Measurements from ENCODE around the gene MMP23B.

MMP23B gene

DNA sequence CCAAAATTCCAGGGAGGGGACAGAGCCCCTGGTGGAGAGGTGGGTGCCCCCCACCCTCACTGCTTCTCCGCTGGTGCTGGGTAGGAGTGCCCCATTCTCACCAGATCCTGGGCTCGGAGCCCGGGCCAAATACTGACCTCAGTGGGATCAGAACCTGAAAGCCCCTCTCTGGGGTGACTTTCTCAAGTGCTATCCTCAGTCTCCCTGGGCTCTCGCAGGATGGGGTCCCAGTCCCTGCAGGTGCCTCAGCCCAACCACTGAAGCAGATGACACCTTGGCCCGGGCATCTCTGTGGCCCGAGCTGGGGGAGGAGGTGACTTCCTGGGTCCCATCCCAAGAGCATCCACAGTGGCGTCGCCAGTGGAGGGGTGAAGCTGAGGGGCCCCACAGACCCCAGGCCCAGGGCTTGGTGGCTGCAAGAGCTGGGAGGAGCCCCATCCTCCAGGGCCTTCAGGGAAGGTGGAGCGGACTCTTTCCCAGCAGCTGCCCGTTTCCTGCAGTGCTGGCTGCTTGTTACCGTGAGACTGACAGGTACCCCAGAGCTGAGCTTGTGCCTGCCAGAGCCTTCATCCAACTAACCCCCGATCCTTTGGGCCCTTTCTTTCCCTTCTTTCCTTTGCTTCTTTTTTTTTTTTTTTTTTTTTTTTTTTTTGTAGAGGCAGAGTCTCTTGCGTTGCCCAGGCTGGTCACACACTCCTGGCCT, 28.2 kb upstream of the MMP23B start:
- H3K4me3 ChIP-seq (replicated peaks; ENCODE audit: low read depth, low read length), result no peak overlapping the region
- TF ChIP-seq, protein P1, sequence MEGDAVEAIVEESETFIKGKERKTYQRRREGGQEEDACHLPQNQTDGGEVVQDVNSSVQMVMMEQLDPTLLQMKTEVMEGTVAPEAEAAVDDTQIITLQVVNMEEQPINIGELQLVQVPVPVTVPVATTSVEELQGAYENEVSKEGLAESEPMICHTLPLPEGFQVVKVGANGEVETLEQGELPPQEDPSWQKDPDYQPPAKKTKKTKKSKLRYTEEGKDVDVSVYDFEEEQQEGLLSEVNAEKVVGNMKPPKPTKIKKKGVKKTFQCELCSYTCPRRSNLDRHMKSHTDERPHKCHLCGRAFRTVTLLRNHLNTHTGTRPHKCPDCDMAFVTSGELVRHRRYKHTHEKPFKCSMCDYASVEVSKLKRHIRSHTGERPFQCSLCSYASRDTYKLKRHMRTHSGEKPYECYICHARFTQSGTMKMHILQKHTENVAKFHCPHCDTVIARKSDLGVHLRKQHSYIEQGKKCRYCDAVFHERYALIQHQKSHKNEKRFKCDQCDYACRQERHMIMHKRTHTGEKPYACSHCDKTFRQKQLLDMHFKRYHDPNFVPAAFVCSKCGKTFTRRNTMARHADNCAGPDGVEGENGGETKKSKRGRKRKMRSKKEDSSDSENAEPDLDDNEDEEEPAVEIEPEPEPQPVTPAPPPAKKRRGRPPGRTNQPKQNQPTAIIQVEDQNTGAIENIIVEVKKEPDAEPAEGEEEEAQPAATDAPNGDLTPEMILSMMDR (IDR thresholded peaks at IDR 0.05; ENCODE audit: low read depth, low read length, missing control alignments), result no peak
- no peak for DNase-seq (ENCODE audit: extremely low read depth, low read depth)

DNA sequence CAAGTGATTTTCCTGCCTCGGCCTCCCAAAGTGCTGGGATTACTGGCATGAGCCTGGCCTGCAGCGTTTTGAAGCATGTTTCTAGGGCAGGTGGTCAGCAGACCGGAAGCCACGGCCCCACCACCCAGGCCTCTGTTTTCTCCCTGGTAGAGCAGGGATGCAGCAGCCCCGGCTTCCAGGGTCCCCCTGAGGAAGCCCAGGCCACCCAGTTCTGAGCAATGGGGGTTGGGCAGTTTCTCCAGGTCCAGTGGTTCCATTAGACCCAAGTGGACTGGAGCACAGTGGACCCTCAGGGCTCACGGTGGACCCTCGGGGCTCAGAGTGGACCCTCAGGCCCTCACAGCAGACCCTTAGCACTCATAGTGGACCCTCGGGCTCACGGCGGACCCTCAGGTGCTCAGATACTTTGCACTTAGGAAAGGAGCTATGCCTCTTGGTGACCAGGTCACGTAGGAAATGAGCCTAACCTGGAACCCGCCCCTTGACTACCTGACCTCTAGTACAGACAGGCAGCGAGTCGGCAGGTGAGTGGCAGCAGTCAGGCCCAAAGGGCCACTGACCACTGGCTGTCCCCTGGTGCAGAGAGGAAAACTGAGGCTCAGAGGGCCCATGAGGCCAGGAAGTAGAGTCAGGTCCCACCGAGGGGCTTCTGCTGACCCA, 27.5 kb upstream of the MMP23B start:
- no peak for DNase-seq (ENCODE audit: extremely low read depth, low read depth)
- TF ChIP-seq, protein P1 (IDR thresholded peaks at IDR 0.05; ENCODE audit: low read depth, low read length, missing control alignments), result no peak
- H3K4me3 ChIP-seq (replicated peaks; ENCODE audit: low read depth, low read length), result no peak overlapping the region

DNA sequence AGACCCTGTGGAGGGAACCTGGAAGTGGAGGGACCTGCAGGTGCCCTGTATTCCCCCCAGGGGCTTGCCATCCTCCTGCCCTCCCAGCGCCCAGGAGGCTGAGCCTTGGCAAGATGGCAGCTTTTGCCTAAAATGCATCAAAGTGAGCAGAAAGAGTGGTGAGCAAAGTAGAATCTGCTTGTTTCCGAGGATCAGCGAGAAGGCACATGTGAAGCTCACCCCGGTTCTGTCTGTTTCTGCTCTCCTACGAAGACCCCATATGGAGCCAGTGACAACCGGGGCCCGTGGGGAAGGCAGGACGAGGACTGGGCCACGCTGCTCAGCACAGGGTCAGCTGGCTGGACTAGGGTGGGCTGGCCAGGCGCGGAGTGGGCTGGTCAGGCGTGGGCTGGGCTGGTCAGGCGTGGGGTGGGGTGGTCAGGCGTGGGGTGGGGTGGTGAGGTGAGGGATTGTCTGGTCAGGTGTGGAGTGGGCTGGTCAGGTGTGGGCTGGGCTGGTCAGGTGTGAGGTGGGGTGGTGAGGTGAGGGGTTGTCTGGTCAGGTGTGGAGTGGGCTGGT, 26.9 kb upstream of the MMP23B start:
- TF ChIP-seq, protein P1 (IDR thresholded peaks at IDR 0.05; ENCODE audit: low read depth, low read length, missing control alignments), result no peak
- no peak for DNase-seq (ENCODE audit: extremely low read depth, low read depth)
- H3K4me3 ChIP-seq (replicated peaks; ENCODE audit: low read depth, low read length), result no peak overlapping the region

DNA sequence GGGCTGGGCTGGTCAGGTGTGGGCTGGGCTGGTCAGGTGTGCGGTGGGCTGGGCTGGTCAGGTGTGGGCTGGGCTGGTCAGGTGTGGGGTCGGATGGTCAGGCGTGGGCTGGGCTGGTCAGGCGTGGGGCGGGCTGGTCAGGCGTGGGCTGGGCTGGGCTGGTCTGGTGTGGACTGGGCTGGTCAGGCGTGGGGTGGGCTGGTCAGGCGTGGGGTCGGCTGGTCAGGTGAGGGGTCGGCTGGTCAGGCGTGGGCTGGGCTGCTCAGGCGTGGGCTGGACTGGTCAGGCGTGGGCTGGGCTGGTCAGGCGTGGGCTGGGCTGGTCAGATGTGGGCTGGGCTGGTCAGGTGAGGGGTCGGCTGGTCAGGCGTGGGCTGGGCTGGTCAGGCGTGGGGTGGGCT, 26.2 kb upstream of the MMP23B start:
- no peak for DNase-seq (ENCODE audit: extremely low read depth, low read depth)
- TF ChIP-seq, protein P1 (IDR thresholded peaks at IDR 0.05; ENCODE audit: low read depth, low read length, missing control alignments), result no peak
- no peak overlapping the region for H3K4me3 ChIP-seq (replicated peaks; ENCODE audit: low read depth, low read length)

DNA sequence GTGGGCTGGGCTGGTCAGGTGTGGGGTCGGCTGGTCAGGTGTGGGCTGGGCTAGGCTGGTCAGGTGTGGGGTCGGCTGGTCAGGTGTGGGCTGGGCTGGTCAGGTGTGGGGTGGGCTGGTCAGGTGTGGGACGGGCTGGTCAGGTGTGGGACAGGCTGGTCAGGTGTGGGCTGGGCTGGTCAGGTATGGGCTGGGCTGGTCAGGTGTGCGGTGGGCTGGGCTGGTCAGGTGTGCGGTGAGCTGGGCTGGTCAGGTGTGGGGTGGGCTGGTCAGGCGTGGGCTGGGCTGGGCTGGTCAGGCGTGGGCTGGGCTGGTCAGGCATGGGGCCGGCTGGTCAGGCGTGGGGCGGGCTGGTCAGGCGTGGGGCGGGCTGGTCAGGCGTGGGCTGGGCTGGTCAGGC, 25.7 kb upstream of the MMP23B start:
- H3K4me3 ChIP-seq (replicated peaks; ENCODE audit: low read depth, low read length), result no peak overlapping the region
- TF ChIP-seq, protein P1 (IDR thresholded peaks at IDR 0.05; ENCODE audit: low read depth, low read length, missing control alignments), result no peak
- no peak for DNase-seq (ENCODE audit: extremely low read depth, low read depth)

DNA sequence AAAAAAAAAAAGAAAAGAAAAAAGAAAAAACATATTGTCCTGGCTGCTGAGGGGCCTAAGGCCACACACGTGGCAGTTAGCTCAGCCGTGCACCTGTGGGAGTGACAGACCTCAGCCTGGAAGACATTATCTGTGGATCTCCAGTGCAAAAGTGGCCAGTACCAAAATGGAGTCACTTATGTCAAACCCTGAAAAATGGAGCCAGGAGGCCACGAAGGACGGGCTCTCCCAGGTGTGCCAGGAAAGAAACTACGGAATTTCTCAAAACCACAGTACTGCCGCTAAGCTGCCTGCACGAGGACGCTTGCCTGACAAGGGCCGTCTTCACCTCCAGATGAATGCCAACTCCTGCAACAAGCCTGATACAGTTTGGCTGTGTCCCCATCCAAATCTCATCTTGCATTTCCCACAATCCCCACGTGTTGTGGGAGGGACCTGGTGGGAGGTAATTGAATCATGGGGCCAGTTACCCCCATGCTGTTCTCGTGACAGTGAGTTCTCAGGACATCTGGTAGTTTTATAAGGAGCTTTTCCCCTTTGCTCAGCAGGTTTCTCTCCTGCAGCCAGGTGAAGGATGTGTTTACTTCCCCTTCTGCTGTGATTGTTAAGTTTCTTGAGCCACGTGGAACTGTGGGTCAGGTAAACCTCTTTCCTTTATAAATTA, 22.0 kb upstream of the MMP23B start:
- DNase-seq (ENCODE audit: extremely low read depth, low read depth), result no peak
- H3K4me3 ChIP-seq (replicated peaks; ENCODE audit: low read depth, low read length), result no peak overlapping the region
- TF ChIP-seq, protein P1 (IDR thresholded peaks at IDR 0.05; ENCODE audit: low read depth, low read length, missing control alignments), result no peak

All from HFF-Myc (cell line).